Common myeloid progenitor, CD34-positive (primary cell): ENCODE measurements around the gene NTM.

Experiments
- CTCF ChIA-PET: fragments of 350-600 bp; sonication (Branson Sonifier 250); formaldehyde crosslinking; loops from one replicate; lab custom pipeline; 2021; ENCODE audit warnings: antibody characterized with exemption; lab: Charles Lee
- POLR2A ChIA-PET: fragments of 350-600 bp; sonication (Branson Sonifier 250); formaldehyde crosslinking; loops from one replicate; lab custom pipeline; 2021; ENCODE audit warnings: antibody characterized with exemption; lab: Charles Lee
- DNase-seq, 3 donors: peaks; one replicate each; pipeline versions ENCODE4 v3.0.0 to v3.0.0-alpha.2; 2013
- H3K27ac ChIP-seq, 2 experiments: 1 replicate in 1 of 2; 2 replicates in 1 of 2; pipeline ENCODE4 v1.7.0; 2013; ENCODE audit warnings: inconsistent platforms in 2 of 2, low read length in 2 of 2, mild to moderate bottlenecking in 2 of 2, low read depth in 1 of 2, moderate library complexity in 1 of 2; ENCODE audit not compliant: severe bottlenecking in 2 of 2, insufficient read depth in 1 of 2, poor library complexity in 1 of 2
- H3K27me3 ChIP-seq, 5 experiments: replicated peaks in 2 of 5; 1 replicate in 3 of 5; 2 replicates in 2 of 5; pipeline versions ENCODE4 v1.6.1 to v1.7.0; 2013; ENCODE audit warnings: low read length in 4 of 5, mild to moderate bottlenecking in 2 of 5, moderate library complexity in 2 of 5, inconsistent platforms in 1 of 5; ENCODE audit not compliant: insufficient read depth in 5 of 5, control insufficient read depth in 4 of 5
- H3K36me3 ChIP-seq, 4 experiments: 1 replicate in 2 of 4; 2 replicates in 2 of 4; pipeline versions ENCODE4 v1.6.1 to v1.7.0; 2013; ENCODE audit warnings: low read length in 3 of 4, control low read depth in 1 of 4, mild to moderate bottlenecking in 1 of 4; ENCODE audit not compliant: control insufficient read depth in 4 of 4, insufficient read depth in 4 of 4
- H3K4me1 ChIP-seq, 4 experiments: 1 replicate in 3 of 4; 2 replicates in 1 of 4; pipeline versions ENCODE4 v1.6.1 to v1.7.1; 2013; ENCODE audit warnings: low read length in 3 of 4, mild to moderate bottlenecking in 3 of 4, control low read depth in 1 of 4, inconsistent platforms in 1 of 4, moderate library complexity in 1 of 4; ENCODE audit not compliant: control insufficient read depth in 4 of 4, insufficient read depth in 4 of 4; ENCODE audit errors: control extremely low read depth in 1 of 4
- H3K4me3 ChIP-seq, 7 experiments: 1 replicate in 4 of 7; 2 replicates in 3 of 7; pipeline versions ENCODE4 v1.5.1 to v1.7.0; 2013; ENCODE audit warnings: mild to moderate bottlenecking in 7 of 7, low read length in 6 of 7, moderate library complexity in 6 of 7, inconsistent platforms in 2 of 7, low read depth in 2 of 7, control low read depth in 1 of 7; ENCODE audit not compliant: insufficient read depth in 4 of 7, control insufficient read depth in 1 of 7; ENCODE audit errors: extremely low read depth in 1 of 7
- H3K9me3 ChIP-seq, 5 experiments: 1 replicate in 4 of 5; 2 replicates in 1 of 5; pipeline versions ENCODE4 v1.6.1 to v1.7.1; 2013; ENCODE audit warnings: low read length in 4 of 5, mild to moderate bottlenecking in 2 of 5, inconsistent platforms in 1 of 5, low read depth in 1 of 5, moderate library complexity in 1 of 5; ENCODE audit not compliant: control insufficient read depth in 4 of 5, insufficient read depth in 2 of 5; ENCODE audit errors: control extremely low read depth in 1 of 5
- WGBS: methylation state at CpG from one replicate; pipeline ENCODE4 v1.1.5; 2013; ENCODE audit not compliant: insufficient coverage; 5-methylcytosine and 5-hydroxymethylcytosine counted together

Gene NTM

DNA sequence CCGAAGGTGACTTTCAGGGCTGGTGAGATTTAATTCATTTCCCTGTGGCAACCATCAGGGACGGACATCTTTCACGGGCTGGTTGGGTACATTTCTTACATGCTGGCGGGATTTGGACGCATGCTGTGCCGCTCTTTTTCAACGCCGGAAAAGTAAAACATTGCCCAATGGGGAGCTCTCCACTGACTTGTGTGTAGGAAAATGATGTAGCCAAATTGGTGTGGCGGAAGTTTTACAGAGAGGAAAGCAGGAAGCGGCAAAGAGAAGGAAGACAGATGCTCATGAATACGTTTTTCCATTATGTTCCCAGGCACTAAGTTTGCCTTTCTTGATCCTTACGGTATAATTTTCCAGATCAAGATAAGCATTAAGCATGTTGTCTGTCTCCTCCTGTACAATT is 375.8 kb downstream of the NTM start:
- Histone ChIP-seq H3K36me3 (no peaks in the 10 kb centered on the region), H3K9me3 (no peaks in the 10 kb centered on the region), H3K27ac (no peak overlapping the region), H3K4me1 (no peaks in the 10 kb centered on the region), H3K27me3 (peaks cover 0 to 9% (median 2%) of the 10 kb centered on the region in 5 experiments), H3K4me3 (no peak overlapping the region)
- DNase-seq: no peak
- CTCF ChIA-PET: interaction anchor here (1.8 to 4.3 kb wide), 4 partner anchors 11 to 381 kb away, joined by 10 to 36 read pairs (median 20); no protein-coding TSS in a partner anchor
- POLR2A ChIA-PET: no interaction called here
- 80% methylated on average over 10 of the region's 12 CpGs for WGBS

DNA sequence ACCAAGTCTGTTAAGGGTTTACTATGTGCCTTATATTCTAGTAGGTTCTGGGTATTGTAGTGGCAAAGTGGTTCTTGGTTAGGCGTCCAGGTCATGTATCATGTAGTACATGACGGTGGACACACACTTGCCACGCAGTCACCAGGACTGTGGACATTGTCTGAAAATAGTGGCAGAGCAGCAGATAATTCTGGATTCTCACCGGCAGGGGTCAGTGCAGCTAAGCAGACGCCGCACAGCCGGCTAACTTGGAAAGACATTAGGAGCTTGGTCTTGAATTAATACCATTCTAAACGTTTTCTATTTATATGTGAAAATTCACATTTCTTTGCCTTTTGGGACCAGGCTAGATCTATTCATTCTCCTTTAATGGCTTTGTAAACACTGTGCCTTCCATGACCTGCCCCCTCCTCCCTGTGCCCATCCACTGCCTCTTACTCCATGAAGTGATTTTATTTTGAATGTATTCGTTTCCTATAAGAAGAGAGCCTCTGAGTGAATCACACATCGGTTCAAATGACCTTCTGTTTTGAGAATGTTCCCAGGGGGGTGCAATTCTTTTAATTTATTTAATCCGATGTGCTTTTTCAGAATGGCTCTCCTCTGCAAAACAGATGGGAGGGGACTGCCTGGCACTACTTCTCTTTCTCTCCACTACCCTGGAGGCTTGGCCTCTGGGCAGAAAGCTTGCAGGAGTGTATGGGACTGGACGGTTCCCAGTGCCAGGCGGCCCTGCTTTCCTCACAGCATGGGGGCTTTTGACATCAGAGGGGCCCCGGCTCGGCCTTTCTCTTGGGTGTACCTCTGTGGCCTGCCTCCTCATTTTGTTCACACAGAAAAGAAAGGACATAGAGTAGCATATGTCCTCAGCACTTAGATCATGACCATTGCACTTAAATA is 378.0 kb downstream of the NTM start:
- CTCF ChIA-PET: interaction anchor here (0.6 to 4.3 kb wide), 18 partner anchors 9 to 386 kb away, joined by 3 to 36 read pairs (median 4); no protein-coding TSS in a partner anchor
- Histone ChIP-seq H3K4me1 (no peaks in the 10 kb centered on the region), H3K36me3 (no peaks in the 10 kb centered on the region), H3K4me3 (no peak overlapping the region), H3K27ac (no peak overlapping the region), H3K27me3 (peaks cover 0 to 5% (median 2%) of the 10 kb centered on the region in 5 experiments), H3K9me3 (no peaks in the 10 kb centered on the region)
- WGBS: 16% methylated on average over 8 of the region's 15 CpGs
- DNase-seq: peak; percentile 49 to 77 (median 71)
- POLR2A ChIA-PET: no interaction called here

DNA sequence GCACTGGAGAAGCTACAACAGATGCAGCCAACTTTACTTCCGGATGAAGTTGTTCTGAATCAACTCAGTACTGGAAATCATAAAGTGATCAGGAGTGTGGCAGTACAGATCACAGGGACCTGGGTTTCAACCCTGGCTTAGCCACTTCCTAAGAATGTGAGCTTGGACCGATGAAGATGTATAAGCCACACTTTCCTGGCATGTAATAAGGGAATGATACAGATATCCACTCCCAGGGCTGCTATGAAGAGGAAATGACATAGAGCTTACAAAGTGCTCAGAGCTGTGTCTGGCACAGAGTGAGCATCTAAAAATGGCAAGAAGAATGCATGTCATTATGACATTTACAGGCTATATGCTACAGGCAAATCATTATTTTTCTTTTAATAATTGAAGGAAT is 378.7 kb downstream of the NTM start:
- H3K4me3 ChIP-seq: no peak overlapping the region
- H3K9me3 ChIP-seq: no peaks in the 10 kb centered on the region
- ChIA-PET CTCF (interaction anchor here (0.6 to 4.3 kb wide), 10 partner anchors 9 to 385 kb away, joined by 3 to 36 read pairs (median 8); no protein-coding TSS in a partner anchor), POLR2A (no interaction called here)
- no peak for DNase-seq
- H3K36me3 ChIP-seq: no peaks in the 10 kb centered on the region
- H3K27ac ChIP-seq: no peak overlapping the region
- WGBS: 64% methylated on average over 2 of the region's 2 CpGs
- H3K27me3 ChIP-seq: peaks cover 0 to 5% (median 2%) of the 10 kb centered on the region in 5 experiments
- H3K4me1 ChIP-seq: no peaks in the 10 kb centered on the region

GRCh38 chr11:131750152-131750551 is 379.7 kb downstream of the NTM start:
- ChIA-PET CTCF (interaction anchor here (0.6 to 4.2 kb wide), 2 partner anchors 85 to 119 kb away, joined by 3 to 36 read pairs; no protein-coding TSS in a partner anchor), POLR2A (no interaction called here)
- no peak overlapping the region for H3K4me3 ChIP-seq
- H3K27ac ChIP-seq: no peak overlapping the region
- no peak for DNase-seq
- no peaks in the 10 kb centered on the region for H3K9me3 ChIP-seq
- no peaks in the 10 kb centered on the region for H3K36me3 ChIP-seq
- no peaks in the 10 kb centered on the region for H3K4me1 ChIP-seq
- peaks cover 0 to 2% (median 2%) of the 10 kb centered on the region in 5 experiments for H3K27me3 ChIP-seq

GRCh38 chr11:131750692-131751091 is 380.3 kb downstream of the NTM start:
- H3K4me1 ChIP-seq: no peaks in the 10 kb centered on the region
- H3K4me3 ChIP-seq: no peak overlapping the region
- no peak overlapping the region for H3K27ac ChIP-seq
- no peak for DNase-seq
- ChIA-PET CTCF (no interaction called here), POLR2A (no interaction called here)
- H3K27me3 ChIP-seq: peaks cover 0 to 2% (median 0%) of the 10 kb centered on the region in 5 experiments
- WGBS: 94% methylated on average over 2 of the region's 5 CpGs
- H3K36me3 ChIP-seq: no peaks in the 10 kb centered on the region
- H3K9me3 ChIP-seq: no peaks in the 10 kb centered on the region

GRCh38 chr11:131754671-131755070 is 384.3 kb downstream of the NTM start:
- Histone ChIP-seq H3K27me3 (no peaks in the 10 kb centered on the region), H3K4me1 (no peaks in the 10 kb centered on the region), H3K9me3 (no peaks in the 10 kb centered on the region), H3K36me3 (no peaks in the 10 kb centered on the region), H3K4me3 (no peak overlapping the region), H3K27ac (no peak overlapping the region)
- DNase-seq: no peak
- POLR2A ChIA-PET: no interaction called here
- CTCF ChIA-PET: no interaction called here
- 100% methylated on average over 3 of the region's 3 CpGs for WGBS

DNA sequence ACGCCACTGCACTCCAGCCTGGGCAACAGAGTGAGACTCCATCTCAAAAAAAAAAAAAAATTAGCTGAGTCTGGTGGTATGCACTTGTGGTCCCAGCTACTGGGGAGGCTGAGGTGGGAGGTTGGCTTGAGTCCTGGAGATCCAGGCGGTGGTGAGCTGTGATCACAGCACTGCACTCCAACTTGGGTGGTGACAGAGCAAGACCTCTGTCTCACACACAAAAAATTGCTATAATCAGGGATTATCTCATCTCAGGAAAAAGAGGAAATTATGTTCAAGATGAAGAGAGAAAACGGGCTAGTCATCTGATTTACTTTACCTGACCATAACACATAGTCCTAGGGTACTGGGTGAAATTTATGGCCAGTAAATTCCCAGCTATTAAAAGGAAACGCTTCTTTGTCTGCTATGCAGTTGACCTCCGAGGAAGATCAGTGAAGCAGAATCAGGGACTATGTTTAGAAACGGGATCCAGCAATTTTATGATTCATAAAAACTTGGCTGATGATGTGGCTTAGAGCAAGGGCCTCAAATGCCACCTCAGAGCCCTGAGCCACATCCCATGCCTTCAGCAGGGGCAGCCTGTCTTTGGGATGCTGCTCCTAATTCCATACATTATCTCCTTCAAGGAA is 386.2 kb downstream of the NTM start:
- DNase-seq: no peak
- H3K9me3 ChIP-seq: no peaks in the 10 kb centered on the region
- no peak overlapping the region for H3K4me3 ChIP-seq
- POLR2A ChIA-PET: no interaction called here
- no peaks in the 10 kb centered on the region for H3K36me3 ChIP-seq
- WGBS: 86% methylated on average over 6 of the region's 6 CpGs
- H3K4me1 ChIP-seq: no peaks in the 10 kb centered on the region
- CTCF ChIA-PET: interaction anchor here (1.0 to 2.4 kb wide), 2 partner anchors 9 to 155 kb away, joined by 3 to 11 read pairs; no protein-coding TSS in a partner anchor
- no peak overlapping the region for H3K27ac ChIP-seq
- H3K27me3 ChIP-seq: no peaks in the 10 kb centered on the region
